HG02938 (cell line): ENCODE results near the gene HEATR5A.
"Not testable (repeated sequence)": the region's sequence is repeated elsewhere in the genome, so short reads cannot be mapped to it uniquely, and the experiment has no call there.

Experiments
- ATAC-seq: cut with Tn5 transposase; IDR thresholded peaks from one replicate; pipeline ENCODE4 v1.9.1; 2021; ENCODE audit warnings: mild to moderate bottlenecking, moderate library complexity; ENCODE audit not compliant: unreplicated experiment

The HEATR5A gene

DNA sequence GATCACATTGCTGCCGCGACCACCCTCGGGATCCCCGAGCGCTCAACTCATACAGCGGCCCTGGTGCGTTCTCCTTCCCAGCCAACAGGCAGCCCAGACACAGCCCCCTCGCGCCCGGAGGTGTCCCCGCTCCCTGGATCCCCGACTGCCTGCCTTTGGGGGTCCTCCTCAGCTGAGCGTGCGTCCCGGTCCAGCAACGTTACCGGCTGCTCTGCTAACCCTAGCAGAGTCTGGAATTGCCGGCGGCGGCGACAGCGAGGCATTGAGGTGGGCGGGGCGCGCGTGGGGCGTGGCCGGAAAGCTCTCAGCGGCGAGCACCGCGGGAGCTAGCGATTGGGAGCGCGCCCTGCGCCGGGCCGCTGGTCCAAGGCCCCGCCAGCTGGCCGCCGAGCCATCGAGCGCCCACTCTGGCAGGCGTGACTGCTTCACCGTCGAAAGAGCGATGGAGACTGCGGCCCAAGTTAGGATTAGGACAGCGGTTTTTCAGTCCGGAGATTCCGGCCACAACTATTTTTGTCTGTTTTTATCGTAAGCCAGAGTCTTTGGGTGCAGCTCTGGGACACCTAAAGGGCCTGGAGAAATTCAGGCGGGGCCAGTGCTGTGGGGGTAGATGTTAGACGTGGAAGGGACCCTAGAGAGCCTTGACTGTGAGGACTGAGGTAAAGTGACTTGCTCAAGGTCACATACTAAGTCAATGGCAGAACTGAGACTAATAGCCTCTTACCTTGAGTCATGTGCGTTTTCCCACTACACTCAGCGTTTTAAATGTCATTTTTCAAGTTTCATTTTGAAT is at the start of gene HEATR5A:
Gene HEATR5A (minus strand): TSS at position 232 of the 793 bp plus-strand sequence. CDS start 17,575 bp downstream, outside the sequence.
- ATAC-seq = peak; percentile 90

- no peak for ATAC-seq
These were observed 46.2 kb upstream of the HEATR5A start for GRCh38 chr14:31466554-31466953.

DNA sequence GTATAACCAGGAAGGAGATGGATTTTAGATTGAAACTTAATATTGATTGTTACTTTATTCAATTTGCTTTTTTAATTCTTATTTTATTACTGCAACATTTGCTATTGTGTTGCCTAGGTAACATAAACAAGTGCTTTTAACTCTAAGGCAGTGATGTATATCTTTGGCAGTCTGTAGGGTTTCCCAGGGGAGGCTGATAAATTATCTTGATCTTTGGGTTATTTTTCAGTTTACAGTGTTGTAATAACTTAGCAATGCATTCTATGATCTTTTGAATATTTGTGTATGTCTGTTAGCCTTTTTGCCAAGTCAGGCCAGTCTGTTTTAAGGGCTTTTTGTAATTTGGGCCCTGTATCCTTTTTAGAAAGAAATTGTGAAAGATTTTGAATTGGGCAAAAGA is 44.8 kb upstream of the HEATR5A start:
- ATAC-seq = no peak

GRCh38 chr14:31462450-31462849 is 42.1 kb upstream of the HEATR5A start:
- not testable (repeated sequence) for ATAC-seq

DNA sequence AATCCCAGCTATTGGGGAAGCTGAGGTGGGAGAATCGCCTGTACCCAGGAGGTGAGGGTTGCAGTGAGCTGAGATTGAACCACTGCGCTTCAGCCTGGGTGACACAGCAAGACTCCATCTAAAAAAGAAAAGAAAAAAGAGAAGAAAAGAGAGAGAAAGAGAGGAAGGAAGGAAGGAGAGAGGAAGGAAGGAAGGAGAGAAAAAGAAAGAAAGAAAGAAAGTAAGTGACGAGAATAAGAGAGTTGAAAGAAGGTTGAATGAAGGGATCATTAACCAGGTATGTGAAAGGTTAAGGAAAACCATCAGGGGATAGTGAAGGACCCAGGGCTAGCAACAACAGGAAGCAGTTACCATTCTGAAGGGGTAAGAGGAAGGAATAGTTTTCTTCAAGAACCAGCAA is 41.2 kb upstream of the HEATR5A start:
- no peak for ATAC-seq

GRCh38 chr14:31457665-31458659 is 37.6 kb upstream of the HEATR5A start:
- peak; percentile 3 for ATAC-seq

DNA sequence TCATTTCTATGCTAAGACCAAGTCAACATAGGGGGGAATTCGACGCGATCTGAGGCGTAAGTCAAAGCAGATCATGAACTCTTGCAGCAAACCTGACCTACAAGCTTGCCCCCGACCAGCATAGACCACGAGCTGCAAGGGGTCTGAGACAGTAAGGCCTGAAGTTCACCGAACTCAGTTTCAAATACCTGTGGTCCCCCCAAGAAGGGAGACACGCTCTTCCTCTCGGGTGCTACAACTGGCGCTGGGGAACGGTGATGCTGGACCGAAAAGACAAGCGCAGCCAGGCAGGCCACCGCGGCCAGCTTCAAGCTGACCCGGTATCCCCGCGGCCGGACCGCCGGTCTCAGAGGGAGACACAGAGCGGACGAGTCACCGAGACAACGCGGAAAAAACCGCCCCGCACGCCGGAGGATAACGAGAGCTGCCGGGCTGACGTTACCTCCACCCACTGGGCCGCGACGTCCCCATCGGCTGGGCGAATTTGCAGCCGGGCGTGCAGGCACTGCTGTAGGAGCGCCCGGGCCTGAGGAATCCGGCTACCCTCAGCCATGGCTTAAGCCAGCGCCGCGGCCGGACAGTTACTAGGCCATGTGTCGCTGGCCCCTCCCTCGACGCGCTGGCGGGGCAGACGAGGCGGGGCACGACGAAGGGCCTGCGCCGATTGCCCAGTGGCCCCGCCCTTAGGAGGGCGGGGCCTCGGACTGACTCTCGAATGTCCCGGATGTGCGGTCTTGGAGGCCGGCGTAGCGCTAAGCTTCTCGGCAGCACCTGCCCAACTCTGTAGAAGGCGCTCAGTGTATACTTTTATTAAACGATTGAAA is 36.7 kb upstream of the HEATR5A start, which contains the start of gene DTD2:
Gene DTD2 (minus strand): TSS at position 666 of the 824 bp plus-strand sequence. CDS start 113 bp downstream, at position 553.
- ATAC-seq = peak; percentile 93

DNA sequence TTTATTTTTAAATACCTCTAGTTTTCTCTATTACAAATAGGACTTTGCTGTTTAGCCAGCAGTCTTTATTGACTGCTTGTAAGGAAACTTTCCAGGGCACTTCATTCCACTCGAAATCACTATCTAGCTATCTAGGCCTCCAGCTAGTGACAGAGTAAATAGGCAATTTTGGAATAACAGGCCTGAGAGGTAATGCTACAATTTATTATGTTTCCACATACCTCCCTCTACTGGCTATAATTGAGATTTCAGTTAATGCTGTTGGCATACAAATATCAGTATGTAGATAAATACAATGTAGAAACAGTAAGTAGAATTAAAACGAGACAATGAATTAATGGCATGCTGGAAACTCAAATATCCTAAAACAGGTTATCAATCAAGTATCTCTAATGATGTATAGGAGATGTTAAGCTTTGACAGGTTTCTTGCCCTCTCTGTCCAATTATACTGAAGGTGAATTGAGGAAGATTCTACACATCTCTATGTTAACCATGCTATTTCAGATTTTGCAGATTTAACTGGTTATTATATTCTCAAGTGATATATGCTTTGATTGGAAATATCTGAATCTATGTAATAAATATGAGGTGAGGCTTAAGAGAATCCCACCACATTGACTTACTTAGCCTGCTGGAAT is 29.7 kb upstream of the HEATR5A start:
- ATAC-seq = peak; percentile 56

- no peak for ATAC-seq
These were observed 28.8 kb upstream of the HEATR5A start for GRCh38 chr14:31449136-31449535.

GRCh38 chr14:31445703-31446102 is 25.4 kb upstream of the HEATR5A start:
- no peak for ATAC-seq

DNA sequence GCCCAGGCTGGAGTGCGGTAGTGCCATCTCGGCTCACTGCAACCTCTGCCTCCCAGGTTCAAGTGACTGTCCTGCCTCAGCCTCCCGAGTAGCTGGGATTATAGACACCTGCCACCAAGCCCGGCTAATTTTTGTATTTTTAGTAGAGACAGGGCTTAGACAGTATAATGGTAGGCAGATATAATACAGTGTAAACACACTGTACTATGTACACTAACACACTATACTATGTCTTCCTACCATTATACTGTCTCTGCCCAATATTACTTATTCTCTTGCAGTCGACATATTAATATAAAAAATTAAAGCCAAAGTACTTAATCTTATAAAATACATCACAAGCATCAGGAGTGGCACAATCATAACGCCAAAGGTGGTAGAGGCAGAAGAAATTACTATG is 21.9 kb upstream of the HEATR5A start:
- ATAC-seq = no peak

GRCh38 chr14:31441273-31442111 is 21.1 kb upstream of the HEATR5A start:
- ATAC-seq = no peak

GRCh38 chr14:31440280-31440679 is 19.9 kb upstream of the HEATR5A start:
- no peak for ATAC-seq

- ATAC-seq = no peak
These were observed 19.2 kb upstream of the HEATR5A start for GRCh38 chr14:31439561-31439960.

- not testable (repeated sequence) for ATAC-seq
These were observed 16.8 kb upstream of the HEATR5A start for GRCh38 chr14:31437045-31437691.

- ATAC-seq = no peak
These were observed 14.9 kb upstream of the HEATR5A start for GRCh38 chr14:31435276-31435675.

- ATAC-seq = no peak
These were observed 10.4 kb upstream of the HEATR5A start for GRCh38 chr14:31430634-31431264.

DNA sequence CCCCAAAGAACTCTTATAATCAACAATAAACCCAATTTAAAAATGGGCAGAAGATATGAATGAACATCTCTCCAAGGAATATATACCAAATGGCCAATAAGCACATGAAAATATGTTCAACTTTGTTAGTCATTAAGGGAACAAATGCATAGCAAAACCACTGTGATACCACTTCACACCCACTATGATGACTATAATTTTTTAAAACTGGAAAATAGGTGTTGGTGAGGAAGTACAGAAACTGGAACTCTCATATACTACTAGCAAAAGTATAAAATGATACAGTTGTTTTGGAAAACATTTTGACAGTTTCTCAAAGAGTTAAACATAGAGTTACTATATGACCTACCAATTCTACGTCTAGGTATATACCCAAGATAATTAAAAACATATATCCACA is 9.4 kb upstream of the HEATR5A start:
- no peak for ATAC-seq
